ENCODE results near the gene CRACR2A. TPM values are rescaled to one million over a fixed set of nuclear protein-coding genes. Genes with fewer than 3 reads are reported as not detected.

Gene CRACR2A
- total and polyA plus RNA-seq, 2 of the 8 experiments (the other 6 are each of a cell fraction or from before 2014, with no cell fraction given), result 0.85 to 3.2 TPM

DNA sequence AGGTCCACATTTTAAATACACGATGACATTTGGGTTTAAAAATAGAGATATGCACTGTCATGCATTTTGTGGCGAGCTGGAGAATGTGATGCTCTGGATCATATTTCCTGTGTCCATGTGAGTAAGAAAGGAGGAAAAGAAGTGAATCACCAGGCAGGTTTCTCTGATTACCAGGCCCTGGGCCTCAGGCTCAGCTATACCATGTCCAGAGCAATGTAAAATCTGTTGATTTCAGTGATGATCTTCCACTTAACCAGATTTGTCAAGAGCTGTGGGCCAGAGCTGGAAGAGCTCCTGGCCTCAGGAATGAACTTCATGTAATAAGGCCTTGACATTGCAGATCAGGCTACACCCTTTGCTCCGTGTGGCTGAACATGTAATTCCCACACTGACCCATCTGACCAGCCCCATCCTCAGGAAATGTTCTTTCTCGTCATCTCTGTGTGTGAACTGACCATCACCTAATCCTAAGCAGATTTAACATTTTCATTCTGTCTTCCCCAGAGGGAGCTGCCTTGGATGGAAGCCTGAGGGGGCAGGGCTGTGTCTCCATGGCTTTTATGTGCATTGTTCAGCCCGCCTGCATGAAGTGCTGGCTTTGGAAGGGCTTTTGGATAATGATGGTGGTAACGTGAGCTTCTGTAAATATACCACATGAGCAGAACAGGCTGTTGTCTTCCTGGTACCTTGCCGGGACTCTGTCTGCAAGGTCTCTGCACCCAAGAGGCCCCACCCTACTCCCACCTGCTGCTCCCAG lies 54.5 kb downstream of the CRACR2A start (continued):
- TF ChIP-seq, protein P1, sequence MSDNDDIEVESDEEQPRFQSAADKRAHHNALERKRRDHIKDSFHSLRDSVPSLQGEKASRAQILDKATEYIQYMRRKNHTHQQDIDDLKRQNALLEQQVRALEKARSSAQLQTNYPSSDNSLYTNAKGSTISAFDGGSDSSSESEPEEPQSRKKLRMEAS (IDR thresholded peaks at IDR 0.05), result no peak
- no peak for TF ChIP-seq RXRA (IDR thresholded peaks at IDR 0.05; ENCODE audit: insufficient read depth, low read depth, low read length)
- no peak for TF ChIP-seq POLR2A (IDR thresholded peaks at IDR 0.05; ENCODE audit: control extremely low read depth in 1 of 2, low read depth in 2 of 2, low read length in 2 of 2)
- TF ChIP-seq, protein P2, sequence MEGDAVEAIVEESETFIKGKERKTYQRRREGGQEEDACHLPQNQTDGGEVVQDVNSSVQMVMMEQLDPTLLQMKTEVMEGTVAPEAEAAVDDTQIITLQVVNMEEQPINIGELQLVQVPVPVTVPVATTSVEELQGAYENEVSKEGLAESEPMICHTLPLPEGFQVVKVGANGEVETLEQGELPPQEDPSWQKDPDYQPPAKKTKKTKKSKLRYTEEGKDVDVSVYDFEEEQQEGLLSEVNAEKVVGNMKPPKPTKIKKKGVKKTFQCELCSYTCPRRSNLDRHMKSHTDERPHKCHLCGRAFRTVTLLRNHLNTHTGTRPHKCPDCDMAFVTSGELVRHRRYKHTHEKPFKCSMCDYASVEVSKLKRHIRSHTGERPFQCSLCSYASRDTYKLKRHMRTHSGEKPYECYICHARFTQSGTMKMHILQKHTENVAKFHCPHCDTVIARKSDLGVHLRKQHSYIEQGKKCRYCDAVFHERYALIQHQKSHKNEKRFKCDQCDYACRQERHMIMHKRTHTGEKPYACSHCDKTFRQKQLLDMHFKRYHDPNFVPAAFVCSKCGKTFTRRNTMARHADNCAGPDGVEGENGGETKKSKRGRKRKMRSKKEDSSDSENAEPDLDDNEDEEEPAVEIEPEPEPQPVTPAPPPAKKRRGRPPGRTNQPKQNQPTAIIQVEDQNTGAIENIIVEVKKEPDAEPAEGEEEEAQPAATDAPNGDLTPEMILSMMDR (IDR thresholded peaks at IDR 0.05; ENCODE audit: control extremely low read depth in 1 of 3, insufficient read depth in 1 of 3, low read depth in 1 of 3, low read length in 3 of 3), result no peak
- TF ChIP-seq BRCA1 (IDR thresholded peaks at IDR 0.05; ENCODE audit: low read depth, low read length), result no peak
- no peak for TF ChIP-seq EZH2 (IDR thresholded peaks at IDR 0.05; ENCODE audit: low read depth, low read length, severe bottlenecking)
- TF ChIP-seq TEAD4 (IDR thresholded peaks at IDR 0.05; ENCODE audit: low read depth, low read length), result no peak
